ENCODE data around the gene THUMPD3.

GRCh38 chr3:9420850-9421549, 58.1 kb downstream of the THUMPD3 start:
- TF ChIP-seq CTCF (IDR thresholded peaks at IDR 0.05) = no peak
- no peak for TF ChIP-seq POLR2A (IDR thresholded peaks at IDR 0.05)
